Left renal cortex interstitium (tissue), 4 donors: ENCODE measurements around the gene PDS5B. TPM values are rescaled to one million over a fixed set of nuclear protein-coding genes. Genes with fewer than 3 reads are reported as not detected.
A peak's percentile ranks its signal among the peaks of the same experiment; 100 is the strongest.
"Not testable (repeated sequence)": the region's sequence is repeated elsewhere in the genome, so short reads cannot be mapped to it uniquely, and the experiment has no call there.

Experiments
- DNase-seq, 4 donors: peaks; one replicate each; pipeline ENCODE4 v3.0.0-alpha.2; 2013; ENCODE audit warnings: low read depth in 4 of 4, low spot score in 2 of 4, missing footprints in 1 of 4
- polyA plus RNA-seq, 4 donors: library from polyadenylated mRNA; unstranded; fragments of 120-200 nt; gene quantifications; one replicate each; pipeline ENCODE4 v1.2.1, GENCODE V29; 2013; ENCODE audit not compliant: insufficient read length in 4 of 4

PDS5B gene
- polyA plus RNA-seq, 4 donors: 64.3 to 75.1 (median 70.6) TPM

DNA sequence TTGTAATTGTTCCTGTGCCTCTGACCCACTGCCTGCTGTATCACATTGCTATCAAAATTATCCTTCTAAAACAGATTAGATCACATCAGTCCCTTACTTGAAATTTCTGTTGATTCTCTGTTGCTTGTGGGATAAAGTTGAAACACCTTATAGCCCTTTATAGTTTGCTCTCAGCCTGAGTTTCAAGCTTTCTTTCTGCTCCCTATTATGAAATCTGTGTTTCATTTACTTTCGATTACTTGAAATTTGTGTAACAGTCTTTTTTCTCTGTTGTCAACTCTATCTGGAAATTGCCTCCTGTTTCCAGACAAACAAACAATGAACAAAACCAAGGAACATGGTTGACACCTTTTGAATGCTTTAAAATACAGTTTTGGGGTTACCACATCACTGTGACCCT lies 167.9 kb downstream of the PDS5B start:
- DNase-seq: no peak

DNA sequence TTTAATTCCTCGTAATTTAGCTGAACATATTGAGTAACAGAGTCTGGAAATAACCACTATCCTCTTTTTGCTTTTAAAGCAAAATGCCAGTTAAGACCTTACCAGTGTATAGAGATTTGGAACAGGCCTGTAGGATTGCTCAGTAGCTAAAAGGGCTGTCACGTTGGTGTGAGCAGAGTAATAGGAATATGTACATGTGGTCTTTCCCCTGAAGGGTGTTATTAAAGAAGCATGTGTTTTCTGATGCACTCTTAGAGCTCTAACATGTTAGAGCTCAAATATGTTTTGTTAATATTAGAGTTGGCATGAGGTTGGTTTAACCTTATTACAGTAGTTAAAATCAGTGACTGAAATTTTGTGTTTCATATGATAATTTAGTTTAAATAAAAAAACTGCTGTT lies 172.9 kb downstream of the PDS5B start:
- no peak for DNase-seq

DNA sequence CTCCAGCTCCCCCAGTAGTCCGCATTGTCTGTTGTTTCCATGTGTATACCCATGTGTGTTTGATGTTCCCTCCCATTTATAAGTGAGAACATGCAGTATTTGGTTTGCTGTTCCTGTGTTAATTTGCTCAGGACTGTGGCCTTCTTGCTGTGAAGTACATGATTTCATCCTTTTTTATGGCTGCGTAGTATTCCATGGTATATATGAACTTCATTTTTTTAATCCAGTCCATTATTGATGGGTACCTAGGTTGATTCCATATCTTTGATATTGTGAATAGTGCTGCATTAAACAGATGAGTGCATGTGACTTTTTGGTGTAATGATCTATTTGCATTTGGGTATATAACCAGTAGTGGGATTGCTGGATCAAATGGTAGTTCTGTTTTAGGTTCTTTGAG lies 175.2 kb downstream of the PDS5B start:
- no peak for DNase-seq

DNA sequence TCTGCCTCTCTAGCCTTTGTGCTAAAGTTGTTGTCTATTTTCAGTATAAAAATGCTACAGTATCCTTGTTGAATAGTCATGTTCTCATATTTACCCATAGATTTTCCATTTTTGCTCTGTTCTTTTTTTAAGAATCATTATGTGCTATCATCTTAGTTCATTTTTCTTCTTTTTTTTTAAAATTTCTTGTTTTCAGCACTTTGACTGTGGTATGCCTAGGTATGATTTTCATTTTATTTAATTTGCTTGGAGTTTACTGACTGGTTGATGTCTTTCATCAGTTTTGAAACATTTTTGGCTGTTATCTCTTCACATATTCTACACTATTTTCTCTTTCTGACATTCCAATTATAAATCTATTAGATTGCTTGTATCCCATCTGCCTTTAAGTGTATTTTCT lies 192.9 kb downstream of the PDS5B start:
- DNase-seq: no peak

DNA sequence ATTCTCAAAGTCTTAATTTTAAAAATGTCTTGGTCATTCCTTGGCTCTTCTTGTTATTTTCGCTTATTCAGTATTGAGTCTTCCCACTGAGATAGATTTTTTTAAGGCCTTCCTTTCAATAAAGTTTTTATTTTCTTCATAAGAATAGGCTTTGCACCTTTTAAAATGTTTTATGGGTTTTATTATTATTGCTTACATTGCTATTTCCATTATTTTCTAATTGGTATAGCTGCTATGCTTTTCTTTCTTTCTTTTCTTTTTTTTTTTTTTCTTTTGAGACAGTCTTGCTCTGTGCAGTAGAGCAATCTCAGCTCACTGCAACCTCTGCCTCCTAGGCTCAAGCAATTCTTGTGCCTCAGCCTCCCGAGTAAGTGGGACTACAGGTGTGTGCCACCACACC lies 195.7 kb downstream of the PDS5B start:
- no peak for DNase-seq

DNA sequence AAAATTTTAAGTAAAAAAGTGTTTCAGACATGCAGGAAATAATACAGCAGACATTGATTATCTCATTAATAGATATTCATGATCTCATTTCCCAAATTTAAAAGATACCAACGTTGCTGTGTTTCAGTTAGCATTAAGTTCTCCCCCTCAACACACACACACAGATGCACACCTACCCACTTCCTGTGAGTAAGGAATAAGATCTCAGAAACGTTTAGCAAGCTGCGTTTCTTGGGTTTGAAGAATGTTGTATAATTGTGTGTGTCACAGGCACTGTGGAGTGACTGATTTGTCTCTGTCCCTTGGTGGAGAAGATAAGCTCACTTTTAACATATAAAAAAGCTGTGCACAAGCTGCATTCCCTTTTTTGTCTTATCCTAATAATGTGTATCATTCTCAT lies 196.8 kb downstream of the PDS5B start:
- DNase-seq: no peak

DNA sequence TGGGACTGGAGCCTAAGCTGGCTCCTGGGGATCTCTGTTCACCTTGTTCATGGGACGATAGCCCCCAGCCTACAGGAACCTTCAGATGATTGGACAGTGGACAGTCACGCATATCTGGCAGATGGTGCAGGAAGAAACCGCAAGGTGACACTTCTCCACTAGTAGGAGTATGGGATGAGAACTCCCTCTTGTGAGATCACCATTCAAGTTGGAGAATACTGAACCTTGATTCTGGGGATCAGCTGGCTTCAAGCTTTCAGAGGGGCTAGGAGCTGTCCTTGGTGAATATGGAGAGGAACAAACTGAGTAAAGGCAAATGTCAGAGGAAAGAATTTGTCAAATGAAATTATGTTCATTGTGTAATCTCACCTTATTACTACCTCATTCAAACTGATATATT lies 204.5 kb downstream of the PDS5B start:
- DNase-seq: no peak

DNA sequence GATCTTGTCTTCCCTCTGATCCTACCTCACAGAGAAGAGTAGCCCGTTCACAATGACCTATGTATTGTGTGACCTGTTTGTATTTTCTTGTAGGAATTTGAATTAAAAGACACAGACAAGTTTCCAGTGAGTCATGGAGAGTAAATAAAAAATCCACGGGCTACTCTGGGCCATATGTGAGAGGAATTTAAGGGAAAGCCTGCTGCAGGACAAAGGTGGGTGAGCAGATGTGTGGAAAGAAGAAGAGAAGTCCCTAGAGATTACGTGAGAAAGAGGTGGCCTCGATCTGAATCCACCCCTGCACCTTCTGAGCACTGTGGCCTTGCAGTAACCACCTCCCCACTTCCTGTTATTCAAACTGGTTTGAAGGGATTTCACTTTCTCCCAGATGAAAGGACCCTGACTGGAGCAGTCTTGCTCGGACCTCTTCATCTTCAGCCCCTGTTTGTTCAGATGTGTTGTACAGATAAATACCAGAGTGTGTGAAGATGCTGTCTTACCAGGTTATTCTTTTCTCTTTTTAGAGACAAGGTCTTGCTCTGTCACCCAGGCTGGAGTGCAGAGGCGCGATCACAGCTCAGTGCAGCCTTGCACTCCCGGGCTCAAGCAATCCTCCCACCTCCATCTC lies 205.4 kb downstream of the PDS5B start:
- DNase-seq: no peak

DNA sequence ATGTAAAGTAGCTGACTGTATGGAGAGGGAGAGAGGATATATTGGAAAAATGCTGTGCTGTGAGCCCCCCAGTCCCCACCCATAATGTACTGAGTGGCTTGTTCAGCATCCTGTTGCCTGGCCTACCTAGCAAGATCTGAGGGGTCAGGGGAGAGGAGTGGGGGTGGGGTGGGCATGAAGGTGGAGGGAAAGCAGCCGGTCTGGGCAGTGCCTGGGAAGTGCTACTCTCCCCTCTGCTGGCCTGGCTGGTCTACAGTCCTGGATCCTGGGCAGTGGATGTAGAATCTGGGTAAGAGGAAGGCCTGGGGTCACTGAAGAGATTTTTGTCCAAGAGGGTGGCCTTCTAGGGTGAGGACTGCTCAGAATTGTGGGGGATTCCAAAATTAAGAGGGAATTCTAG lies 210.5 kb downstream of the PDS5B start:
- DNase-seq: no peak

DNA sequence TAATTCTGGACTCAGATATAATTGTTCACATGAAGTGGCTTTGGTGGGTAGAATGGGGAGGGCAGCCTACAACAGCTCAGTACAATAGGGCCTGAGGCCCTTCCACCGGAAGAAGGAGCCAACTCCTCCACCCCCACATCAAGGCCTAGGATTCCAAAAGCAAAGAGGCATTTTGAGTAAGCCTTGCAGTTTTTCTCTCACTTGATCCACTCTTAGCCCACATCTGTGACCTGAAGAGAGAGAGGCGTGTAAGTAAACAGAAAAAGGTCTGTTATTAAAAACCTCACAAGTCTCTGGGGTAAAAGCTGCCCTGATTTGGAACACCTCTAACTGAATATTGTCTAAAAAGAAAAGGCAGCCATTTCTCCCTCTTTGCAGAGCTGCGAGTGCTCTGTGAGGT lies 215.9 kb downstream of the PDS5B start:
- no peak for DNase-seq

DNA sequence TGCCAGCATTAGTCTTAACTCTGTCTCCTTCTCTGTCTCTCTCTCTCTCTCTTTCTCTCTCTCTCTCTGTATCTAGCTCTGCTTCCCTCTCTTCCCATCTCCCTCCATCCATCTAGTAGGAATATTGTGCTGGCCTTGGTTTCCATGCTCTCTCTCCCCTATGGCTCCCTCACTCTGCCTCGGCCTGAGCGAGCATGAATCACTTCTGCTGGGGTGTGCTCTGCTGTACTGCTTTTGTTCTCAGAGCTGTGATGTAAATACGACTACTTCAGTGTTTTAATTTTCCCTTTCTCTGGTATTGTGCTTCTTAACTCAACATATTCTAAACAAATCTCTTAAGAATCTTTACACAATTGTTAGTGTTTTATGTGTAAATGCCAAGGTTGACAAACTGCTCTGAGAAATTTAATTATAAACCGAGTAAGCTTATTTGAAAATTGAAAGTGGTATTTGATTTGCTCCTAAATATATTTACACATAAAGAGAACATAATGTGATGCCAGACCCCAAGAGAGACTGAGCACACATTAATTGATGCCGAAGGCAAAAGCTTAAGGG lies 218.5 kb downstream of the PDS5B start:
- DNase-seq: no peak

DNA sequence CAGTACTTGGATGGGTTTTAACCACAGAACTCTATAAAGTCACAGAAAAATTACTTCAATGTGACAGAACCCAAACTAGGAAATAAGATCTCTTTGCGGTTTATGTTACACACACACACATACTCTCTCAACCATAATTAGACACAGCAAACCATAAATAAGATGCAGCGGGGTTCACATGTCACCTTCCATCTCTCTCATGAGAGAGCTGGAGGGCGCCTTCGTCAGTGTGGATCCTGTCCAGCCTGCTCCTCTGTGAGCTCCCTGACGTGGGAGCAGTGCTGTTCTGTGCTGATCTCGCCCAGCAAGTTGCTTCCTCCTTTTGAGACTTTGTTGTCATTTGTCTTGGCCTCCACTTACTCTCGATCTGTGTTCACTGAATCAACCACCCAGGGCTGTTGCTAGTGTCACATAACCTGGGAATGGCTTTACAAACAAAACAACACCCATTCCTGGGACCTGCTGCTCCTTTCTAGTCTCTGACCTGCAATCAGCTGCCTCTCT lies 225.1 kb downstream of the PDS5B start:
- DNase-seq: peak in 3 of 4 donors; percentile 18 to 31 (median 25)

DNA sequence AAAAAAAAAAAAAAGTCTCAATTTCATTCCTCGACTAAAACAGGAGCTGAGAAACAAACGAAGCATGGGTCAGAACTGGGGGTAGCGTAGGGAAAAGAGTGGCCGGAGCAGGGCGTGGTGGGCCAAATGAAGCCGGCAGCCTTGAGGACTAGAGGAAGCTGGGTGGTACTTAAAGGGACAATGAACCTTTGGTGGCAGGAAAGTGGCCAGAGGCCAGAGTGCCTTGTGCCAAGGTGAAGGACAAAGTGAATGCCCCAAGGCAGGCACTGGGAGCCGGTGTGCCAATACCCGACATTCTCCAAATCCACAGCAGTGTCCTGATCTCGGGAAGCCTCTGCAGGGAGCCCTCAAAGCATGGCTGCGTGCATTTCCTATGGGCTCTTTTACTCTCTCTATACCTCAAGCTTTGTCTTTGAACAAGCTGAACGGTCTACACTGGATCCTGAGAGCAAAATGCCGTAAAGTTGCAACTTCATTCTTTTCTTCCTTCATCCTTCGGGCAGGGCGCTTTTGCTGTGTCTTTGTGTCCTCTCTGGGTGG lies 235.0 kb downstream of the PDS5B start:
- DNase-seq: no peak

DNA sequence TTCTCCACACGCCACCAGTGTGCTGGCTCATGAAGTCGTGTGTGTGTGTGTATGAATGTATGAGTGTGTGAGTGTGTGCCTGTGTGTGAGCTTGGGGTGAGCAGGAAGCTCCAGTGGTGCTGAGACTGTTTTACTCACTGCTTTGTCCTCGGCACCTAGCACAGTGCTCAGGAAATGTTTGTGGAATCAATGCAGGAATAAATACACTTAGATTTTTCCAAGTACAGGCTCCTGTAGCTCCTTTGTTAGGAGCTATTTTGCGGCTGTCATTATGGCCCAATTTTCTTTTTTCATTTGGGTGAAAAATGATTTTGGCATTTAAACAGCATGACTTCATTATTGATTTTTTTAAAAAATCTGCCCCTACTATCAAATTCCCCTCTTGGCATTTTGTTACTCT lies 236.5 kb downstream of the PDS5B start:
- DNase-seq: no peak

DNA sequence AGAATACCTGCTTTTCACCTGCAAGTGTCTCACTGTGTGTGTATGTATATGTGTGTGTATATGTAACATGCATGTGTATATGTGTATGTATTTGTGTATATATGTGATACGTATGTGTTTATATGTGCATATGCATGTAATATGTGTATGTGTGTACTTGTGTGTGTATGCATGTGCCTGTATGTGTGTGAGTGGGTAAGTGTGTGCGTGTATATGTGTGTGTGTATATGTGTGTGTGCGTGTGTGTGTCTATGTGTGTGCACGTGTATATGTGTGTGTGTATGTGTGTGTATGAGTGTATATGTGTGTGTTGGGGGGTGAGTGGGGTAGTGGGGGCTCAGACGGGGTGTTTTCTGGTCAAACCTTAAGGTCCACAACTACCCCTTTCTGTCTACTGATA lies 237.3 kb downstream of the PDS5B start:
- DNase-seq: no peak

DNA sequence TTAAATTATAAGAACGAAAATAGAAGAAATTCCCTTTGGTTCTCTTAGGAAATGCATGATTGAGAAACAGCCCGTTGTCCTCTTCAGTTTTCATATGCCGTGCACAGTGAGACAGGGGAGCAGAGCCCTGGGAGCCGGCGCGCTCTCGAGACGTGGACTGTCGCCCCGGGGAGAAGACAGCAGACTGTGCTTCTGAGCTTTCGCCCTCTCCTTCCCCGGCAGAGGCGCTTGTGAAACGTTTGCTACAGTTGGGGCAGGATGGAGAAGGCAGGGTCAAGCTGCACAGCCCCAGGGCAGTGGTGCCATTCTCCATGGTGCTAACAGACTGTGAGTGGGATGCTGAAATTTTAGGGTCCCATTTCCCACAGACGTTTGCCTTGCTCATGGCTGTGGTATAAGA lies 237.8 kb downstream of the PDS5B start:
- DNase-seq: no peak

DNA sequence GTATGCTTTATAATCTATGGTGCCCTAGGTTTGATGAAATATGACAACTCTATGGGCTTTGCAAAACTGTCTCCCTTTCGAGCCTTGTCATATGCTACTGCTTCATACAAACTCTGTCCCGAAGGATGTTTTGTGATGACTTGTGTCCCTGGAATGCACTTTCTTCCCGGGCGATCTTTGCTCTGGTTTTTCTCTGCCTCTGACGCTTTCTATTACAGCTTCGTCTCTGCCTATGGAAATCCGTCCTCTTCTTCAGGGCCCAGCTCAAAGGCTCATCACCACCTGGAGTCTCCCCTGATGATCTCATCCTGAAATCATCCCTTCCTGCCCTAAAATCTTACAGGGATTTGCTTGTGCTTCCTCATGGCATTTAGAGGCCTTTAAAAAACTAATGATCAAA lies 238.4 kb downstream of the PDS5B start:
- DNase-seq: no peak

DNA sequence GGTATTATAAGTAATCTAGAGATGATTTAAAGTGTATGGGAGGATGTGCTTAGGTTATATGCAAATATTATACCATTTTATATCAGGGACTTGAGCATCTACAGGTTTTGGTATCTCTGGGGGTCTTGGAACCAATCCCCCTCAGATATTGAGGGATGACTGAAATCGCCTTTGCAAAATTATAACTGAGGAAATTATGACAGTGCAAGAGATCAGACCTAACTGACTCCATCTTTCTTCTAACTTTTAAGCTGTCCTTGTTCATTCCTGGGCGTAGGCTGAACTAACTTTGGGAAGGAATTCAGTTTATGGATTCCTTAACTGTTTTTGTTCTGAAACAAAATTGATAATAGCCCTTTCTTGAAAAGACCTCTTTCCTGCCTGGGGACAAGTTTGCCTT lies 239.2 kb downstream of the PDS5B start:
- DNase-seq: no peak

DNA sequence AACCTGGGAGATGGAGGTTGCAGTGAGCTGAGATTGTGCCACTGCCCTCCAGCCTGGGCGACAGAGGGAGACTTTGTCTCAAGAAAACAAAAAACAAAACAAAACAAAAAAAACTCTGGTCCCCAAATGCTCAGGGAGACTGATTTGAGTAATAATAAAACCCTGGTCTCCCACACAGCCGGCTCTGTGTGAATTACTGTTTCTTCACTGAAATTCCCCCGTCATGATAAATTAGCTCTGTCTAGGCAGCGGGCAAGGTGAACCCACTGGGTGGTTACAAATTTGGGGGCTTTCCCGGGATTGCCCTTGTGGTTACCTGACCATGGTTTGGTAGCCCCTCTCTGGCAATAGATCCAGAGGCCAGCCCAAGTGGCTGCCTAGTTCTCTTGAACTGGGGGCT lies 240.1 kb downstream of the PDS5B start:
- not testable (repeated sequence) for DNase-seq
